CD14-positive monocyte (primary cell): ENCODE results near the gene WLS. TPM values are rescaled to one million over a fixed set of nuclear protein-coding genes. Genes with fewer than 3 reads are reported as not detected.

Experiments used
- DNase-seq, 3 donors: peaks; one replicate each; pipeline ENCODE4 v3.0.0-alpha.2; 2011 to 2022
- H2AFZ ChIP-seq: 2 replicates; pipeline ENCODE4 v1.6.0; 2012; ENCODE audit warnings: mild to moderate bottlenecking, low read depth, low read length, inconsistent platforms; ENCODE audit not compliant: insufficient read depth, poor library complexity, severe bottlenecking
- H3K27ac ChIP-seq, 2 donors: 1 replicate in 1 of 2; 2 replicates in 1 of 2; pipeline ENCODE4 v1.5.1; 2012 to 2013; ENCODE audit warnings: low read length in 2 of 2, control low read depth in 1 of 2, inconsistent platforms in 1 of 2, low read depth in 1 of 2, mild to moderate bottlenecking in 1 of 2
- H3K27me3 ChIP-seq, 2 donors: one replicate each; pipeline versions ENCODE4 v1.6.0 to v1.6.1; 2011 to 2013; ENCODE audit warnings: low read length in 2 of 2; ENCODE audit not compliant: control insufficient read depth in 2 of 2, insufficient read depth in 2 of 2
- H3K36me3 ChIP-seq, 2 donors: replicated peaks in 1 of 2; 1 replicate in 1 of 2; 2 replicates in 1 of 2; pipeline versions ENCODE4 v1.5.1 to v1.6.1; 2012 to 2013; ENCODE audit warnings: low read length in 2 of 2, control low read depth in 1 of 2, inconsistent platforms in 1 of 2, mild to moderate bottlenecking in 1 of 2; ENCODE audit not compliant: insufficient read depth in 2 of 2, control insufficient read depth in 1 of 2
- H3K4me1 ChIP-seq, 2 donors: 1 replicate in 1 of 2; 2 replicates in 1 of 2; pipeline versions ENCODE4 v1.5.1 to v1.6.1; 2012 to 2013; ENCODE audit warnings: low read length in 2 of 2, control low read depth in 1 of 2, inconsistent platforms in 1 of 2, mild to moderate bottlenecking in 1 of 2, moderate library complexity in 1 of 2; ENCODE audit not compliant: insufficient read depth in 2 of 2, control insufficient read depth in 1 of 2
- H3K4me2 ChIP-seq: replicated peaks from 2 replicates; pipeline ENCODE3; 2012; ENCODE audit warnings: low read length, moderate library complexity, mild to moderate bottlenecking; ENCODE audit not compliant: poor library complexity, severe bottlenecking; ENCODE audit errors: extremely low read depth
- H3K4me3 ChIP-seq, 3 experiments: fragments of 200-600 bp in 1 of 3; sonication (generic) in 1 of 3; replicated peaks in 1 of 3; 1 replicate in 2 of 3; 2 replicates in 1 of 3; pipeline ENCODE4 v1.5.1; 2011 to 2013; ENCODE audit warnings: low read length in 3 of 3, mild to moderate bottlenecking in 3 of 3, control low read depth in 2 of 3, low read depth in 2 of 3, inconsistent platforms in 1 of 3, moderate library complexity in 1 of 3
- H3K79me2 ChIP-seq: 2 replicates; pipeline ENCODE4 v1.6.0; 2012; ENCODE audit warnings: mild to moderate bottlenecking, control low read depth, inconsistent platforms, low read length, moderate library complexity; ENCODE audit not compliant: insufficient read depth
- H3K9ac ChIP-seq: 2 replicates; pipeline ENCODE4 v1.6.0; 2017; ENCODE audit warnings: low read length, mild to moderate bottlenecking; ENCODE audit not compliant: insufficient read depth, poor library complexity, severe bottlenecking
- H3K9me3 ChIP-seq, 2 donors: replicated peaks in 1 of 2; 1 replicate in 1 of 2; 2 replicates in 1 of 2; pipeline versions ENCODE4 v1.5.1 to v1.6.1; 2012 to 2013; ENCODE audit warnings: low read length in 2 of 2, control low read depth in 1 of 2; ENCODE audit not compliant: control insufficient read depth in 1 of 2, insufficient read depth in 1 of 2
- H4K20me1 ChIP-seq: 2 replicates; pipeline ENCODE4 v1.6.0; 2012; ENCODE audit warnings: mild to moderate bottlenecking, low read length, control low read depth, moderate library complexity; ENCODE audit not compliant: insufficient read depth
- H3K27ac Mint-ChIP-seq, 7 donors: one replicate each; pipeline ENCODE4 v1.8.0; 2020; ENCODE audit warnings: mild to moderate bottlenecking in 7 of 7, mixed read lengths in 7 of 7, moderate library complexity in 6 of 7, inconsistent platforms in 2 of 7
- H3K27me3 Mint-ChIP-seq, 3 donors: one replicate each; pipeline ENCODE4 v1.8.0; 2021 to 2022; ENCODE audit warnings: low read depth in 3 of 3, mild to moderate bottlenecking in 3 of 3, mixed read lengths in 3 of 3, moderate library complexity in 3 of 3, inconsistent platforms in 1 of 3
- H3K36me3 Mint-ChIP-seq, 2 donors: one replicate each; pipeline ENCODE4 v1.8.0; 2020; ENCODE audit warnings: mixed read lengths in 2 of 2, inconsistent platforms in 1 of 2, mild to moderate bottlenecking in 1 of 2
- H3K4me1 Mint-ChIP-seq: one replicate; pipeline ENCODE4 v1.8.0; 2020; ENCODE audit warnings: mild to moderate bottlenecking, mixed read lengths
- H3K4me3 Mint-ChIP-seq, 2 donors: one replicate each; pipeline ENCODE4 v1.8.0; 2020; ENCODE audit warnings: mild to moderate bottlenecking in 2 of 2, mixed read lengths in 2 of 2, moderate library complexity in 1 of 2
- H3K9me3 Mint-ChIP-seq, 7 donors: one replicate each; pipeline ENCODE4 v1.8.0; 2020 to 2022; ENCODE audit warnings: mixed read lengths in 7 of 7, mild to moderate bottlenecking in 6 of 7, moderate library complexity in 6 of 7, inconsistent platforms in 2 of 7
- WGBS: methylation state at CpG from one replicate; pipeline ENCODE4 v1.1.5; 2013; ENCODE audit warnings: missing lambda C conversion rate; ENCODE audit not compliant: insufficient coverage; 5-methylcytosine and 5-hydroxymethylcytosine counted together
- intact Hi-C, 2 donors: fragments of 100-400 bp; cut with micrococcal nuclease; formaldehyde crosslinking; loops; one replicate each; pipeline versions ENCODE4 v1.15.0 to v1.15.1; 2023
- polyA plus RNA-seq, 3 donors: library from polyadenylated mRNA; depleted of rRNA in 1 of 3; unstranded in 2 of 3; stranded (reverse) in 1 of 3; fragments of 300-500 nt in 2 of 3; fragments of >200 nt in 1 of 3; fragmentation: Illumina TruSeq in 2 of 3; gene quantifications; 1 replicate in 2 of 3; 2 replicates in 1 of 3; pipeline ENCODE4 v1.2.3, GENCODE V29; 2012 to 2021
- TF ChIP-seq, protein P1 (sequence below): fragments of 200-600 bp; IDR thresholded peaks from one replicate; pipeline ENCODE4 v1.8.0; 2022; ENCODE audit warnings: antibody characterized with exemption, mild to moderate bottlenecking

Gene WLS
- polyA plus RNA-seq, 3 donors, result 29.8 to 46.3 (median 34.6) TPM

DNA sequence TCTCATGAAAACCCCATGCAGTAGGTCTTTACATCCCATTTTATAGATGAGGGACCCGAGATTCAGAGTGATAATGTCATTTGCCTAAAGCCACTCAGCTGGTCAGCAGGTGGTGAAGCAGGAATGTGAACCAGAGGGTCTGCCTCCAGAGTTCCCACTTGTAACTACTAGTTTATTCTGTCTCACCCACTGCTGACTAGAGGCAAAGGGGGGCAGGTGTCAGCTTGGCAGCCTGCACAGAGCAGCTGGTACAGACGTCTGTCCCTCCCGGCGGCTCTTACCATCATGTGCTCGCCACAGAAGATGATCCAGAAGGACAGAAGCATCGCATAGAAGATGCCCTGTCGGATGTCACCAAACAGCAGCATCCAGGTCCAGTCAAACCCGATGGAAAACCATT is 82.4 kb downstream of the WLS start:
- no peak for DNase-seq
- Histone ChIP-seq H3K4me3 (no peak overlapping the region), H4K20me1 (no peaks in the 10 kb centered on the region), H3K27ac (no peak overlapping the region), H3K36me3 (peaks cover 86 to 97% of the 10 kb centered on the region in 2 donors), H3K9me3 (no peaks in the 10 kb centered on the region), H2AFZ (no peak overlapping the region), H3K4me1 (no peaks in the 10 kb centered on the region), H3K79me2 (no peaks in the 10 kb centered on the region), H3K4me2 (no peak overlapping the region), H3K27me3 (no peaks in the 10 kb centered on the region), H3K9ac (no peak overlapping the region)
- TF ChIP-seq, protein P1, sequence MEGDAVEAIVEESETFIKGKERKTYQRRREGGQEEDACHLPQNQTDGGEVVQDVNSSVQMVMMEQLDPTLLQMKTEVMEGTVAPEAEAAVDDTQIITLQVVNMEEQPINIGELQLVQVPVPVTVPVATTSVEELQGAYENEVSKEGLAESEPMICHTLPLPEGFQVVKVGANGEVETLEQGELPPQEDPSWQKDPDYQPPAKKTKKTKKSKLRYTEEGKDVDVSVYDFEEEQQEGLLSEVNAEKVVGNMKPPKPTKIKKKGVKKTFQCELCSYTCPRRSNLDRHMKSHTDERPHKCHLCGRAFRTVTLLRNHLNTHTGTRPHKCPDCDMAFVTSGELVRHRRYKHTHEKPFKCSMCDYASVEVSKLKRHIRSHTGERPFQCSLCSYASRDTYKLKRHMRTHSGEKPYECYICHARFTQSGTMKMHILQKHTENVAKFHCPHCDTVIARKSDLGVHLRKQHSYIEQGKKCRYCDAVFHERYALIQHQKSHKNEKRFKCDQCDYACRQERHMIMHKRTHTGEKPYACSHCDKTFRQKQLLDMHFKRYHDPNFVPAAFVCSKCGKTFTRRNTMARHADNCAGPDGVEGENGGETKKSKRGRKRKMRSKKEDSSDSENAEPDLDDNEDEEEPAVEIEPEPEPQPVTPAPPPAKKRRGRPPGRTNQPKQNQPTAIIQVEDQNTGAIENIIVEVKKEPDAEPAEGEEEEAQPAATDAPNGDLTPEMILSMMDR, result no peak
- Mint-ChIP-seq H3K4me3 (no peak overlapping the region), H3K9me3 (no peaks in the 10 kb centered on the region), H3K36me3 (peaks cover 21 to 30% of the 10 kb centered on the region in 2 donors), H3K4me1 (no peaks in the 10 kb centered on the region), H3K27ac (no peak overlapping the region), H3K27me3 (peaks cover 0 to 2% (median under 1%) of the 10 kb centered on the region in 3 donors)
- WGBS, result 98% methylated on average over 7 of the region's 8 CpGs
- intact Hi-C loops, result no loop called here

GRCh38 chr1:68149110-68149798 is 83.1 kb downstream of the WLS start:
- 100% methylated on average over 3 of the region's 5 CpGs for WGBS
- Histone ChIP-seq H3K27ac (no peak overlapping the region), H3K36me3 (peaks cover 89 to 99% of the 10 kb centered on the region in 2 donors), H4K20me1 (no peaks in the 10 kb centered on the region), H3K4me3 (no peak overlapping the region), H3K27me3 (no peaks in the 10 kb centered on the region), H3K4me2 (no peak overlapping the region), H3K9ac (no peak overlapping the region), H2AFZ (no peak overlapping the region), H3K4me1 (no peaks in the 10 kb centered on the region), H3K9me3 (no peaks in the 10 kb centered on the region), H3K79me2 (no peaks in the 10 kb centered on the region)
- TF ChIP-seq, protein P1, result no peak
- intact Hi-C loops, result no loop called here
- no peak for DNase-seq
- Mint-ChIP-seq H3K9me3 (no peaks in the 10 kb centered on the region), H3K27me3 (peaks cover 0 to 2% (median 0%) of the 10 kb centered on the region in 3 donors), H3K36me3 (peaks cover 24 to 32% of the 10 kb centered on the region in 2 donors), H3K4me3 (no peak overlapping the region), H3K27ac (no peak overlapping the region), H3K4me1 (no peaks in the 10 kb centered on the region)
